ENCODE measurements around the gene KCNN3.

Gene KCNN3

DNA sequence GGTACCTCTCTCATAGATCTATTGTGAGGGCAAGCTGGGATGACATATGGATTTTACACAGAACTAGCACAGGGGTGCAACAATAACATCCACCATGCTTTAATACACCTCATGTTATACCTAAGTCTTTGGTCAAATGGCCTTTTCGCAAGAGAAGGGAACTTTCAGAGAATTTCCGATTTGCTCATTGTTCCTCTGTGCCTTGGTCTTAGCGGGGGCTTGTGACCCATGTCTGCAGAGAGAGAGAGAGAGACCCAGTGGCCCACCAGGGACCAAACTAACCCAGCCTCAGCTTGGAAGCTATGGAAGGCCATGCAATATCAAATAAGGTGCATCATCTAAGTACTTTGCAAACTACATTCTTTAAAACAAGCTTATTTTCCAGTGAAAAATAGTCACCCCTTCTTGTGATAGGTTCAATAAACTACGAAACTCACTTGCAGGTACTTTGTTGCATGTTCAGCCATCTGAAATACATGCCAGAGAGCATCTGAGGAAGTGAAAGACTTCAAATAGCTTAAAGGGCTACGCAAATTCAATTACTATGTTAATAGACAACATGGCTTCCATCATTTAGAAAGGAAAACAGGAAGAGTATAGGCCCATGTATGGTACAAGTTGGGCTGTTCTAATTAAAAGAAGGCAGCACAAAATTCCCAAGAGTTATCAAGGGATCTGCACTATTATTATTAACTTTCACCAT, 100.7 kb downstream of the KCNN3 start:
- DNase-seq = no peak

DNA sequence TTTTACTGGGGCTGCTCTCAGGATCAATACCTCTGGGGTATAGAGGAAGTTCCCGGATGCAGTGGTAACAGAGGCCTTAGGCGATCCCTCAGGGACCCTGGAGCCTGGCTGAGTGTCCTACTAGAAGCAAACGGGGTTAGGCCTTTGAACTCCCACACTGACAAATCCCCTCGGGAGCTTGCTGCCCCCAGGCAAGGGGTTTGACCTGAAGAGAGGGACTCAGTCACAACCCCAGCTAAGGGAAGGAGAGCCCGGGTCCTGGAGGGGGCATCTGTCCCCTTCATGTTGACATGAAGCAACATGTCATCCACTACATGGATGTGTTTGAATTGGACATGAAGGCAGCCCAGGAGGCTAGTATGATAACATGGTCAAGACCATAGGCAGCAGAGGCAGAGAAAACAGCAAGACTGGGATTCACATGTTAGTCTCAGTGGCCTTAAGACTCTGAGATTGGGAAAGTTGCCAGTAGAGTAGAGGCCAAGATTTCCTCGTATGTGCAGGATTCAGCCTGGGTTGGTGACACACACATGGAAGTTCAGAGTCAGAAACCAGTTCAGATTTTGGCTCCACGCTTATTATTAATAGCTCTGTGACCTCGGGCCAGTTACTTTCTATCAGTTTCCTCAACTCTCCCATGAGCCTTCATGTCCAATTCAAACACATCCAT, 101.5 kb downstream of the KCNN3 start:
- DNase-seq = no peak

DNA sequence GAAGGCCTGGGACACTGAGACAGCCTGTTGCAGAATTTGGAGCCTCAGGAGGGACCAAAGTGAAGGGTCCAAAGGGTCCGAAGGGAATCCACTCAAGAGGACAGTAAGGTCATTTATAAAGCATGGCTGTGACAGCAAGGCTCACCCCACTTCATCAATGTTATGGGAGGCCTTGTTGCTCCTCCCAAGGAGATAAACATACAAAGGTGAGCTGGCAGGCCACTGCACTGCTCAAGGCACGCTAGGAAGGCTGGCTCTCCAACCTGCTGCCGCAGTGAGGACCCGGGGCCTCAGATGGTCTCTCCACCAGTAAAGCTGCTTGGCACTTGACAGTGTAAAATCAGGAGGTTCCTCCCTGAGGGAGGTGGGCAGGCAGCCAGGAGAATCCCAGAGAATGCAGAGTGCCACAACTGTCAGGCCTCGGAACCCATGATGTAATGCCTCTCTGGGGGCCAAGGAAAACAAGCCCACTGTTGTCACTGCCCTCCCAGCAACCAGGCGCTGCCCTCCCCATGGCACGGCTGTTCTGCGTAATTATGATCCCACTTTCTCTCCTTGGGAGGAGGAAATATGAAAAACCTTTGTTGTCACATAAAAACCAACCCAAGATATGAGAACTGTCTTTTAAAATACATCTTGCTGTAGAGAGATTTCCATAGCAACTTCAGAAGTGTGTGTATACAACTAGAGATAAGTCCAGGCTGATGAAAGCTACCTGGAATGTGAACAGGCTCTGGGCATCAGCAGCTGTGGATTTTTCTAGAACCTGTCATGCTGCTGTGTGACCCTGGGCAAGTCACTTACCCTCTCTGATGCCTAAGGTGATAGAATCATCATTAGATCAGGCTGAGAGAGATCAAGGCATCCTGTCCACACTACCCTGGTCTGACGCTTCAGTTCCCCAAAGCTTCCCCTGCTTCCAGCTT, 102.5 kb downstream of the KCNN3 start:
- no peak for DNase-seq

DNA sequence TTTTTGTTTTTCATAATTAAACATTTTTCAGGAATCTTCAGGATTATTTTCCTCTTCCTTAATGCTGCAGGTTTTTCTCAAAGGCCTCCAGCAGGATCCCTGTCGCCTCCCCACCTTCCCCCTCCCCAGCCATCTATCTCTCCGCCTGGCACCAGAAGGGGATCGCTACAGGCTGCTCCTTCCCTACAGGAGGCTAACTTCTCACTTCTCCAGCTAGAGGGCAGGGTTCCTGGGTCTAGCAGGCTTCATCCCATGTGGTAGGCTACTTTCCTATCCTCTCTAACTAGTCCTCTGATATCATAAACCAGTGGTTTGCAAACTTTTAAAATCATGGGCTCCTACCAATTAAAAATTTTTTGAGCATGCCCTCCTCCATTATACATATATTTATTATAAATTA, 104.1 kb downstream of the KCNN3 start:
- peak; percentile 16 for DNase-seq

DNA sequence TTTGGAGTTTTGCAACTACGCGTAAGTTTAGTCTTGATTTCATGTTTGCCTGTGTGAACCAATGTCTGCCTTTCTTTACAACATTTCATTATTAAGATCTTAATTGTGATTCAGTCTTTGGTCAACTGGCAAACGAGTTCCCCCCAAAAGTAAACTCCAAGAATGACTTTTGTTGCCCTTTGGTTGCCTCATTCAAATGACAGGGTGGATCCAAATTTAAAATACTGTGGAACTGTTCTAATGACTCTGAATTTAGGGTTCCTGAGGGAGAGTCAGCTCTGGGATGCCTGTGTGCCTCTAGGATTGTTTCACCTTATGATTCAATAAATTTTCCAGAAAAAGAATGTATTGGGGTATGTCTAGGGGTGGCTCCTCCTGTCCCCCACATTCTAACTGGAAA, 105.3 kb downstream of the KCNN3 start:
- no peak for DNase-seq

DNA sequence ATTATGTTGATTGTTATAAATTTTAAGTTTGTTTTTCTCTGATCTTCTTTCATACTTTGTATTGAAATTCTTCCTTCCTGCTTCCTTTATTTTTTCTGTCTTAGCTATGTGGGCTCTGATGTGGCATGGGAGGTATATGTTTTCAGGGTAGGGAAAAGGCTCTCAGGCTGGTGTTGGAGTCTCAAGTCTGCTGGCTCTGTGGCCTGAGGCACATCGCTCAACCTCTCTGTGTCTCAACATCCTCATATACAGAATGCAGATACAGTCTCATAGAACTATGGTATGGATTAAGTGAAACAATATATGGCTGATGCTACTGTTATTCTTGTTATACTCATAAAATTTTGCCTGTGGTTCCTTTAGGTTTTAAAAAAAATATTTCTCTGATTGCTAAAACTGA, 105.9 kb downstream of the KCNN3 start:
- DNase-seq = no peak

DNA sequence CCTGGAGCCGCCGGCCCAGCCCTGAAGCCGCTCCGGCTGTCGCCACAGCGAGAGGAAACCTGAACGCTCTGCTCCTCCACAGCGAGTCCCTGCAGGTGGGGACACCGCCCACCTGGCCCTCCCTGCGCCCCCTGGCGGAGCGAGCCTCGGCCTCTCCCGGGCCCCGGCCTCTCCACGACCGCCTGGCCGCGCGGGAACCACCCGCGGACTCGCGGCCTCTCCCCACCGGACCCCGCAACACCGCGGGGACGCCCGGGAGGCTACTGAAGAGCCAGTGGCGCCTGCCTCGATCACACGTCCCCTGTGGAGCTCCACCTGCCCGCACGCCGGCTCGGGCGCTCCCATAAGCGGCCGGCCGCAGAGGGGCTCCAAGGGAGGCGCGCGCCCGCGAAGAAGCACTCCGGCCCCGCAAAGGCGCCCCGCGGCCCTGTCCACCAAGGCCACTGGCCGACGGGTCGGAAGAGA, 109.6 kb downstream of the KCNN3 start:
- DNase-seq = no peak

DNA sequence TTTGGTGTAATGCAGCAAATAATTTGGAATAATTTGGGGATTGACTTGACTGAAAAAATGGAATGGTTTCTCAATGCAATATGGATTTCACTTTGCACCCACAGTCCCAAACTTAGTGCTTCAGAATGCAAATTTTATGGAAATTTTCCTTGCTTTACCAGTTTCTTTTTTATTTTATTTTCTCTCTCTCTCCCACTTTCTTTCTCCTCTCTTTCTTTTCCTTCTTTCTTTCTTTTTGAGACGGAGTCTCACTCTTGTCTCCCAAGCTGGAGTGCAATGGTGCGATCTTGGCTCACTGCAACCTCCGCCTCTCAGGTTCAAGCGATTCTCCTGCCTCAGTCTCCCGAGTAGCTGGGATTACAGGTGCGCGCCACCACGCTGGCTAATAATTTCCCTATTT, 110.3 kb downstream of the KCNN3 start:
- DNase-seq = no peak

DNA sequence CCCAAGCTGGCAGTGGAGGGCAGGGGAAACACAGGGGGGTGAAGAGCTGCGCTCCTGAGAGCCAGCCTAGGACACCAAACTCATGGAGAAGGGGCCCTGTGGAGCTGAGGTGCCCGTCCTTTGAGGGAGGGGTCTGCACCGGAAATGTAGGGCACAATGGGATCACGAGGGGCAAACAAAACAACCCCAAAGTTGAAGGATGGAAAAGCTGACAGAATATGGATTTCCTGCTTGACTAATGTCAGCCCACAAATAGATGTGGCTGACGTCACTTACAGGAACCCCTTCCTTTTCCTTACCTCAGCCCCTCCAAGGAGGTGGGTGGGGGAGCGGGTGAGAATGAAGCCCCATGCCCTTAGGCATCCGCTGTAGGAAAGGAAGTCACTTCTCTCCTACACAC, 110.9 kb downstream of the KCNN3 start:
- no peak for DNase-seq

DNA sequence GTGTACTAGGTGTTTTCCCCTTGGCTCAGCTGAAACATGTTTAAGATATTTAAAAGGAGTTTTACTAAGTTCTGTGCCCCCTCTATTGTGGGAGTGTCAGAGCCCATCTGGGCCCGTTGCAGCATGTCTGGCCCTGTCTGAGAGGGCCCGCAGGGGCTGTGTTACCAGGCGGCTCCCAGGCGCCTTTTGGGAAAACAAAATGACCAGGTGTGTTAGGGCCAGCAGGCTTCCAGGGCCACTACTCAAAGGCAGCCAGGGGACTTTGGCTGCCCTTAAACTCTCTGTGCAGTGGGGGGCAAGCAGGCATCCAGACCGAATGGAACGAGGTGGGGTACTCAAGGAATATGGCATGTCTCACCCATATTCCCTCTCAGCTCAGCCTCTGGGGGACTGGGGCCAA, 111.7 kb downstream of the KCNN3 start:
- DNase-seq = no peak

DNA sequence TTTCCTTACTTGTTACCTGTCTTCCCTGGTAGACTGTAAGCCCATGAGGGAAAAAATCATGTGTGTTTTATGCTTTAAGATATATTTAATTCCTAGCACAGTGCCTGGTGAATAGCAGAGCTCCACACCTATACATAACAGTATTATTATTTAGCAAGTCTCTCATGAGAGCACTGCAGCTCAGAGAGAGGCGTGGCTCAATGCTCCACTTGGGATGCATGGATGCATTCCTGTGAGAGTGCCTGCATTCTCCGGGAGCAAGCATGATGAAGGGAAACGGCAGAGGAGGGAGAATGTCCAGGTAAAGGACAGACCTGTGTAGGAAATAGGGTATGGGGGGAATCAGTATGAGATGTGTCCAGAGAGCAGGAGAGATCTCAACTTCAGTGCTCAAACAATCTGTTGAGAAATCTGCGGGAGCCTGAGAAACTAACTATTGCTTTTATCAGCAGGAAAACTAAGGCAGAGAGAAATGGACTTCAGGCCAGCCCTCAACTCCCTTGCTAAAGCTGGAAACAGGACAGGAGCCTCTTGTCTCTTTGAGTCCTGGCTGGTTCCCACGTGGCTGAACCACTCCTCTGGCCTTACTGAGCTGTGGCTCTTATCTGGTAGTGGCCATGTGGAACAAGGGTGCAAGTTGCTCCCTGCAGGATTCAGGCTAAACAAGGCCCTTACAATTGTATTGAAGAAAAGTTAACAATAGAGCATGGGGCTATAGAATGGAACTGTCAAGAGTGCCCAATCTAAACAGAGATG, 113.1 kb downstream of the KCNN3 start:
- DNase-seq = no peak

DNA sequence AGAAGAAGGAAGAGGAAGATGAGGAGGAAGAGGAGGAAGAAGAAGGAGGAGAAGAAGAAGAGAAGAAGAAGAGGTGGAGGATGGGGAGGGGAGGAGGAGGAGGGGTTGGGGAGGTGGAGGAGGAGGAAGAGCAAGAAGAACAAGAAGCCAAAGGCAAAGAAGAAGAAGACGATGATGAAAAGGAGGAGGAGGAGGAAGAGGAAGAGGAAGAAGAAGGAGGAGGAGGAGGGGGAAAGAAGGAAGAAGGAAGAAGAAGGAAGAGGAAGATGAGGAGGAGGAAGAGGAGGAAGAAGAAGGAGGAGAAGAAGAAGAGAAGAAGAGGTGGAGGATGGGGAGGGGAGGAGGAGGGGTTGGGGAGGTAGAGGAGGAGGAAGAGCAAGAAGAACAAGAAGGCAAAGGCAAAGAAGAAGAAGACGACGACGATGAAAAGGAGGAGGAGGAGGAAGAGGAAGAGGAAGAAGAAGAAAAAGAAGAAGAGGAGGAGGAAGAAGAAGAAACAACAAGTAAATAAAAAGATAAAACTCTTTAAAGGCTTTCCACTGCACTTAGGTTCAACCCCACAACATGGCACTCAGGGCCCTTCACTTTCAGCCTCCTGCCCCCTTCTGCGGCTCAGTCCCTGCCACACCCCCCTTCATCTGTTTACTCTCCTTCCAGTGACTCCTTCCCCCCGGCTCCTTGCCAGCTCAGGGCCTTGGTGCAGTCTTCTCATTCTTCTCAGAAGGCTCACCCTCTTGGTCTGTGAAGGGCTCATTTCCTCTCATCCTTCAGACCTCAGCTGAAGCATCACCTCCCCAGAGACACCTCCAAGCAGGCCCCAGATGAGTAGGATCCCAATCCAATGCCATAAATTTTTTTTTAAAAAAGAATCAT, 114.0 kb downstream of the KCNN3 start:
- DNase-seq = no peak

DNA sequence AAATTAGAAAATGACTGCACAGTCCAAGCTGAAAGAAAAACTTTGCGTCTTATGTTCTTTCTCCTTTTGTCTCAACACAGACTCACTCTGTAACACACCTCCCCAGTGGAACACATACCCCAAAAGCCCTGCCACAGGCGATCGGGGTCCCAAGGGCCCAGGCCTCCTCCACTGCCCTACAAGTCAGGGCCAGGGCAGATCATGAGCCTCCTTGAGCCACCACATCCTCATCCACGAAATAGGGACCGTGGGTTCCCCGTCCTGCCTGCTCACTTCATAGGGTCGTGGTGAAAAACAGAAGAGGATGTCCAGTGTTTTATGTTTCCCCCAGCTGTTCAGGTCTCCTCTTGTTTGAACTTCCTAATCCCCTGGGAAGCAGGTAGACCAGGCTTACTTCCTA, 116.7 kb downstream of the KCNN3 start:
- DNase-seq = no peak

DNA sequence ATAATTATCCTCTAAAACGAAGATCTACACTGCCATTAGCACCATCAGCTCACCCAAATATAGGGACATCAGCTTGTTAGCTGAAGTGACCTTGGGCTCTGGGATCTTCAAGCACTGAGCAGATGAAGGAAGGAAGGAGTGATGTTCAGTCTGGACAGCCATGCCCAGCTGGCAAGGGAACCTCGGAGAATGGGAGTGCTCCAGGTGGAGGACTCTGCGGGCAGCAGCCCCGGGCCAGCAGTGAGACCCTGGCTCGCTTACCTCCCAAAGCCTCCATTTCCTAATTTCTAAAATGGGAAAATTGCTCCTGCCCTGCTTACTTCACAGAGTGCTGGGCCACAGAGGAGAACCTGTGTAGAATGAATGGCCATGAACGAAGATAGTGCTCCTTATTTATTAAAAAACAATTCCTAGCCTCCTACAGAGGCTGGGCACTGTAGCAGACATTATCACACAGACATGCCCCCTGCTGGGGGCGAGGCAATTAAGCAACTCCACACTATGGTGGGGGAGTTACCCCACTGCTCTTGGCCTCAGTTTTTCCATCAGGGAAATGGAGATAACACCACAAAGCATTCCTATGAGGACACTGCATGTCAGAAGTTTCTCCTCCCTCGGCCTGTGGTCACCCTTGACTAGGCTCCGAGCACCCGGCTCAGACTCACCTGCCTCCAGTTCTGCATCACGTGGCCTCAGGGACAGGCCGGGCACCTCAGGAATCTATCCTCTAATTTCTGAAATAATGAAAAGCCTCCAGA, 117.6 kb downstream of the KCNN3 start:
- DNase-seq = no peak

DNA sequence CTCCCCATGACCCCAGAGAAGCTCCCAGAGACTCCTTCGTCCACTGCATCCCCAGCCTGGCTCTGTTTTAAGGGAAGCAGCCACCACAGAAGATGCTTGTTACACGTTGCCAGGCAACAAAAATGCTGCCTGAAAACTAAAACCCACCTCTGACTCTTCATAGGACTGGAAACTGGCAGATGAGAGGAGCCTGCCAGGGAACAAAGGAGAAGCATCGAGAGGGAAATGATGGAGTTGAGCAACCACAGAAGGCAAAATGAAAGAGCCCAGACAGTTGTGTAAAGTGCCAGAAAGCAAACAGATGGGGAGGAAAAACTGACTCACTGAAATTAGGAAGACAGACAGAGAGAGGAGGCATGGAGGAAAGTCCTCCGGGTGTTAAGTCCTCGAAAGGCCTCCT, 118.4 kb downstream of the KCNN3 start:
- peak; percentile 85 for DNase-seq

DNA sequence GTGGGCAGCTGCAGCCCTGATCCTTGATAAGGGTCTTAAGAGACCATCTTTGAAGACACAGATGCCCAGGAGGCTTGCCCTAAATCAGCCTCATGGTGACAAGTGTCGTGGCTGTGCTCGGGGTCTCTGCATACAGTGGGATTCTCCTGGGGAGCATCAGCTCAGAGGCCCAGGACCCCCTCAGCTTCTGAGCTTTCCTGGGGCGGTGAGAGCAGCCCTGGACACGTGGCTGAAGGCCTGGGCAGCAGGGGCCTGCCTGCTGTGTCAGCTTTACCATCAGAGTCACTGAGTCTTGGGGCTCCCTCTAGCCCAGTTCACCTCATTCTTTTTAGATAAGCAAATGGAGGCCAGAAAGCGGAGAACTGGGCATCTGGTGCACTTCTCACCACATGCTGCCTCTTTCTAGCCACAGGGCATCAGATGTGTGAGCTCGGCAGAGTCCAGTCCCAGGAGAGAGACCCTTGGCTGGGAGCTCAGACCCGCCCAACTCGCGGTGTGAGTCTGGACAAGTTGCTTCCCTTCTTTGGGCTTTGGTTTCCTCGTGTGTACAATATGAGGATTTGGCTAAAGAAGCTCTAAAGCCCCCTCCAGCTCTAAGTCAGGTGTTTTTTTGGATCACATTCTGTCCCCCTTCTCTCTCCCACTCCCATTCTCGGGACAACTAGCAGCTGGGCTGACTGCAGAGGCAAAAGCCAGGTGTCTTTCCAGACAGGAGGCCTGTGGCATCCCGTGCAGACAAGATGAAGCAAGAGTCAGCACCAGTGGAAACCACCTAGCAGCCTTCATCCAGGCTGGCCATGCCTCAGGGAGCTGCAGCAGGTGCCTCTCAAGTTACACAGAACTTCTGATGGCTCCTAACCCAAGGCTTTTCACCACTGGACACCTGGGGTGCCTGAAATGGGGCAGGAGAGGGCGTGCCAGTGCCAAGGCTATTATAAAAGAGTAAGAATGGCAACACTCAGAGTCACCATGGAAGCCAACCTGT, 119.1 kb downstream of the KCNN3 start:
- no peak for DNase-seq

DNA sequence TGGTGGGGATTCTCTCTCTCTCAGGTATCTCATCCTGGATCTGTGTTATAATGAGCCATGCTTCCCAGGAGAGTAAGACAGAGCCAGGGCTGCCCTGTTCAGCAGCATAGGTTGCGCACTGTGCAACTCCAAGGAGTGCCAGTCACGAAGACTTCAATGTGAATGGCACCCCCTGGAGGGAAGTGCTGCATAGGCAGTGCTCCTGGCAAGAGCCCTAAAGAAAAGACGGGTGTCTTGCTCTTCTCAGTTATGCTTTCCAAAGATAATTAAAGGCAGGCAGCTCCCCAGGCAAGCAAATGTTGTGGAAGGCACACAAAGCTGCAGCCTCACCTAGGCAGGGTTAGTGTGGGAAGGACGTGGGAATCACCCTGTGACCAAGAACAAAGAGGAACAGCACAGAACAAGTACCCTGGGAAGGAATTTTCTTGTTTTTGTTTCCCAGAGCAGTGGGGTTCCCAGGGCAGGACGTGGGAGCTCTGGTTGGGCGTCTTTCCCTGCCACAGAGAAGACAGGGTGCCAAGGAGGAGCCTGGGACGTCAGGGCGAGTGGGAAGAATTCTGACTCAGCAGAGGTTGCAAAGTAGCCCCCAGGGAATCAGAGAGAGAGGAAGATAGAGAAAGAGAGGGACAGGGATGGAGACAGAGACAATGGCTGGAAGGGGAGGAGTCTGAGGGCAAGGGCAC, 120.9 kb downstream of the KCNN3 start:
- peak; percentile 51 for DNase-seq

DNA sequence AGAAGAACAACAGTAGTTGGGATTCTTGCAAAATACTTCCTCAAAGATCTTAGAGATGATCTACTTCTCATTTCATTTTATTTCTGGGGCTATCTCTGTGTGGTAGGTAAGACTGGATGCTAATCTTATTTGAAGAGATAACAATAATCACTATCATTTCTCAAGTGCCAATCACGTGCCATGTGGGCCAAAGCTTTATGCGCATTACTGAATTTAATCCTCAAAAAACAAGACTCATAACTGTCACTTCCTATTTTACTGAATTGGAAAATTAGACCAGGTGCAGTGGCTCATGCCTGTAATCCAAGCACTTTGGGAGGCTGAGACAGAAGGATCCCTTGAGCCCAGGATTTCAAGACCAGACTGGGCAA, 121.7 kb downstream of the KCNN3 start:
- no peak for DNase-seq

DNA sequence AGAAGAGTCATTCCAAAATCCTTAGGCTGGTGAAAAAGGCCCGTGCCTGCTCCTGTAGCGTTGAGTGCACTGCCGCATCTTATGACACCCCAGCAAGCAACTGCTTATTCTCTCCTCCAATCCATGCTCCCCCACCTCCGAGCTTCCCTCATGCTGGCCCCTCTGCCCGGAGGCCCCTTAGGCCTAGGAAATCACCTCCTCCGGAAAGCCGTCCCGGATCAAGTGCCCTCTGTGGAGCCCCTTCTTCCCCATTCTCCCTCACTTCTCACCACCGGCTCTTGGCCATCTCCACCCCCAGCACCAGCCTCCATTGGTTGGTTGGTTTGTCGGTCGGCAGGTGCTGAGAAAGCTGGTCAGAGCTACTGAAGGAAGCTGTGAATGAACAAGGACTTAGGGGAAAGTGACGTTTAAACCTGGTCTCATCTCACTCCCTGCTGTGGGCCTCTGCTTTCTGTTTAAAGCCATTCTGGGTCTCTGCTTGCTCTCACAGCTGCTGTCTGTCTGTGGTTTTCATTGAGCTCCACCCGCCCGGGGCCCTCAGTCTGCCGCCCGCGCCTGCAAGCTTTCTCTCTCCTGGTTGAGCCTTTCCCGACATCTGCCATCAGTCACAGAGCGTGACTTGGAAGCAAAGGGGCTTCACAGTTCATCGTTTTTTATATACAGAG, 122.2 kb downstream of the KCNN3 start:
- DNase-seq = peak; percentile 28

Data from inflammatory macrophage treated with lipopolysaccharide for 4 hours (primary cell).